ENCODE measurements around the gene SMARCAD1. TPM values are rescaled to one million over a fixed set of nuclear protein-coding genes. Genes with fewer than 3 reads are reported as not detected.
"Not testable (repeated sequence)": the region's sequence is repeated elsewhere in the genome, so short reads cannot be mapped to it uniquely, and the experiment has no call there.

SMARCAD1 gene
- total RNA-seq, 3 donors from 2014 or later (not counting 1 experiment from before 2014, with no cell fraction given), result 15.5 to 20.3 (median 15.9) TPM

DNA sequence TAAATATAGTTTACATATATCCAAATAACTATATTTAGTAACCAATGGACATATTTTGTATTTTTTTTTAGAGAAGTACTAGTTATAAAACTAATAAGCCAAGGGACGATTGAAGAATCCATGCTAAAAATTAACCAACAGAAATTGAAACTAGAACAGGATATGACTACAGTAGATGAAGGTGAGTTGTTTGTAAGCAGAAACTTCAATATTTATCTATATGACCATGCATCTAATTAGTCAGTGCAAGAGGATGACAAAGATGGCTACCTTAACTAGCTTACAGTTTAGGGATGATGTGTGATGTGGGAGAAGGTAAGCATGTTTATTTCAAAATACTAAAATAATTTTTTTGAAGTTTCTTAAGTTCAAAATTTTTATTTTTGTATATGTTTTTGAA, 77.2 kb downstream of the SMARCAD1 start:
- ATAC-seq (no peak), DNase-seq (no peak)
- Mint-ChIP-seq H3K27me3 (ENCODE audit: low read depth in 2 of 2) (no peaks in the 10 kb centered on the region), H3K27ac (no peak overlapping the region), H3K4me3 (no peak overlapping the region), H3K4me1 (no peaks in the 10 kb centered on the region), H3K36me3 (peaks cover 8% of the 10 kb centered on the region), H3K9me3 (no peaks in the 10 kb centered on the region)
- TF ChIP-seq, protein P1, sequence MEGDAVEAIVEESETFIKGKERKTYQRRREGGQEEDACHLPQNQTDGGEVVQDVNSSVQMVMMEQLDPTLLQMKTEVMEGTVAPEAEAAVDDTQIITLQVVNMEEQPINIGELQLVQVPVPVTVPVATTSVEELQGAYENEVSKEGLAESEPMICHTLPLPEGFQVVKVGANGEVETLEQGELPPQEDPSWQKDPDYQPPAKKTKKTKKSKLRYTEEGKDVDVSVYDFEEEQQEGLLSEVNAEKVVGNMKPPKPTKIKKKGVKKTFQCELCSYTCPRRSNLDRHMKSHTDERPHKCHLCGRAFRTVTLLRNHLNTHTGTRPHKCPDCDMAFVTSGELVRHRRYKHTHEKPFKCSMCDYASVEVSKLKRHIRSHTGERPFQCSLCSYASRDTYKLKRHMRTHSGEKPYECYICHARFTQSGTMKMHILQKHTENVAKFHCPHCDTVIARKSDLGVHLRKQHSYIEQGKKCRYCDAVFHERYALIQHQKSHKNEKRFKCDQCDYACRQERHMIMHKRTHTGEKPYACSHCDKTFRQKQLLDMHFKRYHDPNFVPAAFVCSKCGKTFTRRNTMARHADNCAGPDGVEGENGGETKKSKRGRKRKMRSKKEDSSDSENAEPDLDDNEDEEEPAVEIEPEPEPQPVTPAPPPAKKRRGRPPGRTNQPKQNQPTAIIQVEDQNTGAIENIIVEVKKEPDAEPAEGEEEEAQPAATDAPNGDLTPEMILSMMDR (IDR thresholded peaks at IDR 0.05), result no peak
- no peak overlapping the region for H3K27ac ChIP-seq (ENCODE audit: low read length)
- H3K36me3 ChIP-seq (ENCODE audit: control insufficient read depth, insufficient read depth, low read length), result peaks cover 55% of the 10 kb centered on the region
- intact Hi-C loops (cut with micrococcal nuclease), result no loop called here
- H3K9me3 ChIP-seq (ENCODE audit: control insufficient read depth, insufficient read depth, low read length), result no peaks in the 10 kb centered on the region
- no CpG with 5 or more reads among the region's 1 CpG for WGBS (ENCODE audit: insufficient coverage)
- no peak overlapping the region for H3K4me3 ChIP-seq (ENCODE audit: low read length)
- H3K4me1 ChIP-seq (ENCODE audit: control insufficient read depth, insufficient read depth, low read length), result no peaks in the 10 kb centered on the region
- no peaks in the 10 kb centered on the region for H3K27me3 ChIP-seq (ENCODE audit: control insufficient read depth, insufficient read depth, low read length)

DNA sequence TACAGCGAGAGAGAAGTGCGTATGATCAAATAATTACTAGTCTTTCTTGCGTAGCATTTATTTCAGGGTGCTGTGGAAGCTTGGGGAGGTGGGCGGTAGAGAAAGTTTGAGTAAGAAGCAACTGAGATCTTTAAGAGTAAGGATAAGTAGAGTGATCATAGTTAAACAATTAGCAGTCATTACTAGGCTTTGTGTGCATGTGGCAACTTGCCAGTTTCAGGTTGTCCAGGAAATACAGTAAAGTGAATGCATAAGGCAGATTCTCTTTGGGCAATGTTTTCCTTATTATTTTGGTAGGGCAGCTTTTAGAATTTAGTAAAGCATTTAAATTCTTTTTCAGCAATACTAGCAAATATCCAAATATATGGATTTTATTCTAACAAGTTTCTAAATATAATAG, 78.0 kb downstream of the SMARCAD1 start:
- Histone ChIP-seq H3K36me3 (ENCODE audit: control insufficient read depth, insufficient read depth, low read length) (peaks cover 52% of the 10 kb centered on the region), H3K27ac (ENCODE audit: low read length) (no peak overlapping the region), H3K27me3 (ENCODE audit: control insufficient read depth, insufficient read depth, low read length) (no peaks in the 10 kb centered on the region), H3K4me3 (ENCODE audit: low read length) (no peak overlapping the region), H3K9me3 (ENCODE audit: control insufficient read depth, insufficient read depth, low read length) (no peaks in the 10 kb centered on the region), H3K4me1 (ENCODE audit: control insufficient read depth, insufficient read depth, low read length) (no peaks in the 10 kb centered on the region)
- H3K4me1 Mint-ChIP-seq, result no peaks in the 10 kb centered on the region
- DNase-seq (no peak), ATAC-seq (no peak)
- no peak overlapping the region for H3K27ac Mint-ChIP-seq
- no peak overlapping the region for H3K4me3 Mint-ChIP-seq
- no peaks in the 10 kb centered on the region for H3K27me3 Mint-ChIP-seq (ENCODE audit: low read depth in 2 of 2)
- peaks cover 8% of the 10 kb centered on the region for H3K36me3 Mint-ChIP-seq
- H3K9me3 Mint-ChIP-seq, result no peaks in the 10 kb centered on the region
- intact Hi-C loops (cut with micrococcal nuclease), result no loop called here
- TF ChIP-seq, protein P1 (IDR thresholded peaks at IDR 0.05), result no peak
- 98% methylated on average over 4 of the region's 4 CpGs for WGBS (ENCODE audit: insufficient coverage)

DNA sequence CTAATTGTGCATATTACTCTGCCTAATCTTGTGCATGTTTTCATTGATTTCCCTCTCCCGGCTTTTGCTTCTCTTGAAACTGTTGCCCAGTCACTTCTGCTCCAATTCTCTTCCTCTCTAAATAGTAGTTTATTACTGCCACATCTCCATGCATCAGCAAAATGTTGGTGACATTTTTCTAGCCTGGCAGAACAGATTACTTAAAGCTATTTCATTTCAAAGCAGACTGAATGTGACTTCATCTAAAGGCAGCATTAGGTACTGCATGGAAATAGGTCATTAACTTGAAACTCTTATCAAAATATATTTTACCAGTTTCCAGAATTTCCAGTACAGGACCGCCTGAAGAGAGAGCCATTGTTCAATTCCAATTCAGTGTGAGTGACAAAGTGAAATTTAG, 82.6 kb downstream of the SMARCAD1 start:
- peaks cover 0 to 8% of the 10 kb centered on the region in 2 donors for H3K4me1 Mint-ChIP-seq
- H3K27ac Mint-ChIP-seq, result no peak overlapping the region
- H3K36me3 Mint-ChIP-seq, result peaks cover 8% of the 10 kb centered on the region
- Histone ChIP-seq H3K4me1 (ENCODE audit: control insufficient read depth, insufficient read depth, low read length) (no peaks in the 10 kb centered on the region), H3K27me3 (ENCODE audit: control insufficient read depth, insufficient read depth, low read length) (no peaks in the 10 kb centered on the region), H3K36me3 (ENCODE audit: control insufficient read depth, insufficient read depth, low read length) (peaks cover 28% of the 10 kb centered on the region), H3K9me3 (ENCODE audit: control insufficient read depth, insufficient read depth, low read length) (no peaks in the 10 kb centered on the region), H3K27ac (ENCODE audit: low read length) (no peak overlapping the region), H3K4me3 (ENCODE audit: low read length) (no peak overlapping the region)
- no peaks in the 10 kb centered on the region for H3K27me3 Mint-ChIP-seq (ENCODE audit: low read depth in 2 of 2)
- no peak for ATAC-seq
- TF ChIP-seq, protein P1 (IDR thresholded peaks at IDR 0.05), result no peak
- no peak overlapping the region for H3K4me3 Mint-ChIP-seq
- intact Hi-C loops (cut with micrococcal nuclease), result no loop called here
- no peak for DNase-seq
- H3K9me3 Mint-ChIP-seq, result no peaks in the 10 kb centered on the region
- 93% methylated on average over 1 of the region's 2 CpGs for WGBS (ENCODE audit: insufficient coverage)

DNA sequence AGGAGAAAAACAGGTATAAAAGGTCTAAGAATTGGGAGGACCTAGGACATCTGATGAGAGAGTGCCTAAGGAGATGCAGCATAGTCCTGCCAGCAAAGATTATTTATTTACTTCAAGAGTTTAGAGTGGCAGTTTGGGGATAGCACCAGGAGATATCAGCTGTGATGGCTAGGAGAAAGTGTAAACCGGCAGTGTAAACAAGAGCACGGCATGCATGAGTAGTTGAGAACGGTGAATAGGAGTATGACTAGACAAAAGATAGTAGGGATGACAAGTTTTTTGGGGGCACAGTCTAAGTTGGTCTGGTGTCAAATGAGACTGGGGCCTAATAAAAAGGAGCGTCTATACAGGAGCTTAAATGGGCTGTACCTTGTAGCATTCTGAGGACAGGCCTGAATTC, 86.3 kb downstream of the SMARCAD1 start:
- H3K9me3 ChIP-seq (ENCODE audit: control insufficient read depth, insufficient read depth, low read length); H3K4me3 Mint-ChIP-seq; intact Hi-C loops (cut with micrococcal nuclease); H3K36me3 Mint-ChIP-seq; H3K27ac Mint-ChIP-seq; DNase-seq; H3K4me1 Mint-ChIP-seq; H3K9me3 Mint-ChIP-seq; H3K27me3 Mint-ChIP-seq (ENCODE audit: low read depth in 2 of 2); H3K4me1 ChIP-seq (ENCODE audit: control insufficient read depth, insufficient read depth, low read length); H3K27me3 ChIP-seq (ENCODE audit: control insufficient read depth, insufficient read depth, low read length); ATAC-seq; H3K4me3 ChIP-seq (ENCODE audit: low read length); H3K27ac ChIP-seq (ENCODE audit: low read length); H3K36me3 ChIP-seq (ENCODE audit: control insufficient read depth, insufficient read depth, low read length): not testable (repeated sequence)
- WGBS (ENCODE audit: insufficient coverage), result 94% methylated on average over 4 of the region's 4 CpGs

DNA sequence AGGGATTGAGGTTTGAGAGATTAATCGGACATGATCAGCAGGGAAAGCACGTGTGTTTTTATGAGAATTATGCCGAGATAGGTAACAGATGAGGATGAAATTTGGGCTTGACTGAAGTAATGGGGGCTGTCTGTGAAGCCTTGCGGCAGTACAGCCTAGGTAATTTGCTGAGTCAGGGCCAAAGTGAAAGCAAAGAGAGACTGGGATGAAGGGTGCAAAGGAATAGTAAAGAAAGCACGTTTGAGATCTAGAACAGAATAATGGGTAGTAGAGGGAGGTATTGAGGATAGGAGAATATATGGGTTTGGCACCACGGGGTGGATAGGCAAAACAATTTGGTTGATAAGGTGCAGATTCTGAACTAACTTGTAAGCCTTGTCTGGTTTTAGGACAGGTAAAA, 87.8 kb downstream of the SMARCAD1 start:
- not testable (repeated sequence) for H3K27ac Mint-ChIP-seq
- WGBS (ENCODE audit: insufficient coverage), result 40% methylated on average over 6 of the region's 6 CpGs

More for the DNA sequence above, 87.8 kb downstream of the SMARCAD1 start:
- H3K36me3 ChIP-seq (ENCODE audit: control insufficient read depth, insufficient read depth, low read length); H3K27ac ChIP-seq (ENCODE audit: low read length); H3K9me3 ChIP-seq (ENCODE audit: control insufficient read depth, insufficient read depth, low read length); intact Hi-C loops (cut with micrococcal nuclease); H3K36me3 Mint-ChIP-seq; H3K9me3 Mint-ChIP-seq; H3K4me1 ChIP-seq (ENCODE audit: control insufficient read depth, insufficient read depth, low read length); H3K27me3 ChIP-seq (ENCODE audit: control insufficient read depth, insufficient read depth, low read length); H3K27me3 Mint-ChIP-seq (ENCODE audit: low read depth in 2 of 2); DNase-seq; ATAC-seq; H3K4me1 Mint-ChIP-seq; H3K4me3 ChIP-seq (ENCODE audit: low read length); H3K4me3 Mint-ChIP-seq: not testable (repeated sequence)
